Tibial nerve (tissue), 3 donors: ENCODE data around the gene TRIP13.

Experiments used
- CTCF ChIP-seq, 5 experiments: fragments of 200-600 bp in 3 of 5; fragments of 450-650 bp in 2 of 5; sonication (generic) in 3 of 5; IDR thresholded peaks; one replicate each; pipeline ENCODE4 v1.5.1; 2016 to 2019; ENCODE audit warnings: antibody characterized with exemption in 5 of 5, mild to moderate bottlenecking in 3 of 5, moderate library complexity in 2 of 5
- POLR2A ChIP-seq, 2 donors: fragments of 450-650 bp; IDR thresholded peaks; one replicate each; pipeline ENCODE4 v1.6.1; 2017; ENCODE audit warnings: antibody characterized with exemption in 2 of 2, mild to moderate bottlenecking in 2 of 2, moderate library complexity in 2 of 2

DNA sequence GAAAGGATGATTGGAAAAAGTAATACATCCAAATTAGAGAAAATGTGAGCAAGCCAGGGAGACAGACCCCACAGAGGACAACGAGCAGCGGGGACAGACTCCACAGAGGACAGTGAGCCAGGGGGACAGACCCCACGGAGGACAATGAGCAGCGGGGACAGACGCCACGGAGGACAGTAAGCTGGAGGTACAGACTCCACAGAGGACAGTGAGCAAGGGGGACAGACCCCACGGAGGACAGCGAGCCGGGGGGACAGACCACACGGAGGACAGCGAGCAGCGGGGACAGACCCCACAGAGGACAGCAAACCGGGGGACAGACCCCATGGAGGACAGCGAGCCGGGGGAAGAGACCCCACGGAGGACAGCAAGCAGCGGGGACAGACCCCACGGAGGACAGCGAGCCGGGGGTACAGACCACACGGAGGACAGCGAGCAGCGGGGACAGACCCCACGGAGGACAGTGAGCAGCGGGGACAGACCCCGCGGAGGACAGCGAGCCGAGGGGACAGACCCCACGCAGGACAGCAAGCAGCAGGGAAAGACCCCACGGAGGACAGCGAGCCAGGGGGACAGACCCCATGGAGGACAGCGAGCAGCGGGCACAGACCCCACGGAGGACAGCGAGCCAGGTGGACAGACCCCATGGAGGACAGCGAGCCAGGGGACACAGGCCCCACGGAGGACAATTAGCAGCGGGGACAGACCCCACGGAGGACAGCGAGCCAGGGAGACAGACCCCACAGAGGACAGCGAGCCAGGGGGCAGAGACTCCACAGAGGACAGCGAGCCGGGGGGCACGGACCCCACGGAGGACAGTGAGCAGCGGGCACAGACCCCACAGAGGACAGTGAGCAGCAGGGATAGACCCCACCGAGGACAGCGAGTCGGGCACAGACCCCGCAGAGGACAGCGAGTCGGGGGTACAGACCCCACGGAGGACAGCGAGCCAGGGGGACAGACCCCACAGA is 40.0 kb upstream of the TRIP13 start:
- no peak for TF ChIP-seq CTCF (IDR thresholded peaks at IDR 0.05)
- TF ChIP-seq POLR2A (IDR thresholded peaks at IDR 0.05) = no peak
